NCI-H748 (cell line): ENCODE data around the gene NPIPA7.
"Not testable (repeated sequence)": the region's sequence is repeated elsewhere in the genome, so short reads cannot be mapped to it uniquely, and the experiment has no call there.

Experiments
- DNase-seq: peaks from one replicate; lab custom pipeline; 2025; ENCODE audit not compliant: unreplicated experiment; lab: John Stamatoyannopoulos, UW

NPIPA7 gene

GRCh38 chr16:16417914-16418544 lies 39.1 kb downstream of the NPIPA7 start:
- DNase-seq: not testable (repeated sequence)

DNA sequence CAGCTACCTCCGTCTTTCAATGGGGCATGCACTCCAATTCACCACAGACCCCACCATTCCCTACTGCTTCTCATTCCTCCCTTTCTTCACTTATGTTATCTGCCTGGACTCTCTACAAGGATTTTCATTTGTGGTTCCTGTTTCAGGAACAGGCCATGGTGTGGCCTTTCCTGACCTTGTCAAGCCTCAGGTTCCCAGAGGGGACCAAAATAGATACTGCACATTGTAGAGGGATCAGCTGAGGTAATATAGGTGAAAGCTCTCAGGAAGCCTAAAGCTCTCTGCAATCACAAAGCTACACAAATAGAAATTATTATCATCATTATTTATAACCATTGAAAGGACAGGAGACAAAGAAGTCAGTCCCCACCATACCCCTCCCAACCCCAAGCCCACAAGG lies 41.6 kb downstream of the NPIPA7 start:
- not testable (repeated sequence) for DNase-seq

DNA sequence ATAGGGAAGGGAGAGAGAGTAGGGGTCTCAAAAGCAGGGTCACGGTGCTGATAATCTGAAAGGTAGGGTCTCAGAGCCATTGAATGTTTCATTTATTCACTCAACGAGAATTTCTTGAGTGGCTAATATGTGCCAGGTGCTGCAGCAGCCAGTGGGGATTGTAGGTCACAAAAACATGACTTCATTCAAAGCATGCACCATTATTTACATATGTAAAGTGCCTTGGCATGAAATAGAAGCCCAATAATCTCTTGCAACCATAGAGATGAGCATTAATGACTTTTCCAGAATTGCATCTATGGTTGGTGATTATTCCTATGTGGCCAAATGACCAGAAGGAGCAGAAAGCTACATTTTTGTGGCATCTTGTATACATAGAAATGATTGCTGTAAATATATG lies 46.2 kb downstream of the NPIPA7 start:
- DNase-seq: not testable (repeated sequence)

GRCh38 chr16:16431135-16431534 lies 52.2 kb downstream of the NPIPA7 start:
- DNase-seq: not testable (repeated sequence)

GRCh38 chr16:16434711-16435110 lies 55.8 kb downstream of the NPIPA7 start:
- DNase-seq: not testable (repeated sequence)

GRCh38 chr16:16441401-16441800 lies 62.5 kb downstream of the NPIPA7 start:
- DNase-seq: not testable (repeated sequence)
